Left forelimb (tissue), 1 donor: ENCODE results near the gene ECE1.
A peak's percentile ranks its signal among the peaks of the same experiment; 100 is the strongest.

ENCODE experiments used
- DNase-seq: peaks from one replicate; pipeline ENCODE4 v3.0.0-alpha.2; 2018; ENCODE audit warnings: low spot score

Gene ECE1

DNA sequence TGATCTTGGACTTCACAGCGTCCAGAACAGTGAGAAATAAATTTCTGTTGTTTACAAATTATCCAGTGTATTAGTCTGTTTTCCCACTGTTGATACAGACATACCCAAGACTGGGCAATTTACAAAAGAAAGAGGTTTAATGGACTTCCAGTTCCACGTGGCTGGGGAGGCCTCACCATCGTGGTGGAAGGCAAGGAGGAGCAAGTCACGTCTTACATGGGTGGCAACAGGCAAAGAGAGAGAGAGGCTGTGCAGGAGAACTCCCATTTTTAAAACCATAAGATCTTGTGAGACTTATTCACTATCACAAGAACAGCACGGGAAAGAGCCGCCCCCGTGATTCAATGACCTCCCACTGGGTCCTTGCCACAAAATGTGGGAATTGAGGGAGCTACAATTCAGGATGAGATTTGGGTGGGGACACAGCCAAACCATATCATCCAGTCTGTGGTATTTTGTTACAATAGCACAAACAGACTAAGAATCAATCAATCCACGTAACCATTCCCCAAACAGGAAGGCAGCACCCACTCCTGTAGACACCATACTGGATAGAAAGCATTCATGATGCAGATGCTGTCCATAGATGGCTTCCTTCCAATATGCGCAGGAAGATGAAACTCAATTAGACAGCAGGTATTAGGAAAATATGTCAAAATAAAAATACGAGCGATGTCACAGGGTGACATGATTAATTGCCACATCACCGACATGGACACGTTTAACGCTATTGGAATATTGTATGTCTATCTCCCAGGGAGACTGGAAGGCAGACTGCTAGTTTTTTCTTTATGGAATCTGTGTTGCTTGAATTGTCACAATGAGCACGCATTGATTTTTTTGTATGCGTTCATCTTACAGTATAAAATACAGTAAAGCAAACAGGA, 22.8 kb downstream of the ECE1 start:
- no peak for DNase-seq

DNA sequence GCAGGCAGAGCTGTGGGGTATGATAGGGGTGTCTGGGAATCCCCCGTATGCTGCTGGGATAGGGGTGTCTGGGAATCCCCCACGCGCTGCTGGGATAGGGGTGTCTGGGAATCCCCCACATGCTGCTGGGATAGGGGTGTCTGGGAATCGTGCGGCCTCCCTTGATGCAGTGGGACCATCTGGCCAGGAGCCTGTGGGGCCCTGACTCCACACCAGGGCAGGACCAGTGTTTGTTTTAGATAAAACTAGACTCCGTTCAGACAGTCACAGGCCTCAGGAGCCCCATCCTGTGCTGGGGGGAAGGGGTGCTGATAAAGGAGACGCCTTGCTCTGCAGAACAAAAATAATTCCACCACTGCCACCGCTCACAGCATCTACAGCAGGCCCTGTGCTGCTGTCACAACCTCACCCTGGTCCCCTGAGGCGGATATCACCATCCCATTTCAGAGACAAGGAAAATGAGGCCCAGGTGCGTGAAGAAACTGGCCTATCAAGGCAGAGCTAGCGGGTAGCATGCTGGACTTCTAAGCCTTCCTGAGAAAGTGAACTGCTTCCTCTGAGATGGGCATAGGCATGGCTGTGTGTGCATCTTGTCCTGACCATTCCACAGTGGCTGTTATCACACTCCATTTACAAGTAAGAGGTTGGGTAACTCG, 24.0 kb downstream of the ECE1 start:
- no peak for DNase-seq

- no peak for DNase-seq
These were observed 24.6 kb downstream of the ECE1 start for GRCh38 chr1:21265644-21266043.

DNA sequence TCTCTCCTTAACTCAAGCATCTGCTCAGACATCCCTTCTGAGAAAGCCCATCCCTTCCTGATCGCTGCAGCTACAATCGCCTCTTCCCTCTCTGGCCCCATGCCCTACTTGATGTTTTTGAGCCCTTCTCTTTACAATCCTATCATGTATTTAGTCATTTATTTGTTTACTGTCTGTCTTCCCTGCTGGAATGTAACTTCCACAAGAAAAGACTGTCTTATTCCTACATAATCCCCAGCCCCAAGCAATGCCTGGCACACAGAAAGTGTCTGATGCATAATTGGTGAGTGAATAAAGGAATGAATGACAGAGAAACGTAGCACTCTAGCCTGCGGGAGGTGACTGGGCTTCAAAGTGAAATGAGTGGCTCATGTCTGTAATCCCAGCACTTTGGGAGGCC, 25.4 kb downstream of the ECE1 start:
- DNase-seq = no peak

- no peak for DNase-seq
These were observed 26.5 kb downstream of the ECE1 start for GRCh38 chr1:21263653-21264225.

GRCh38 chr1:21263052-21263429, 27.2 kb downstream of the ECE1 start:
- DNase-seq = no peak

- no peak for DNase-seq
These were observed 27.8 kb downstream of the ECE1 start for GRCh38 chr1:21262293-21263051.

GRCh38 chr1:21261551-21262292, 28.5 kb downstream of the ECE1 start:
- DNase-seq = no peak

DNA sequence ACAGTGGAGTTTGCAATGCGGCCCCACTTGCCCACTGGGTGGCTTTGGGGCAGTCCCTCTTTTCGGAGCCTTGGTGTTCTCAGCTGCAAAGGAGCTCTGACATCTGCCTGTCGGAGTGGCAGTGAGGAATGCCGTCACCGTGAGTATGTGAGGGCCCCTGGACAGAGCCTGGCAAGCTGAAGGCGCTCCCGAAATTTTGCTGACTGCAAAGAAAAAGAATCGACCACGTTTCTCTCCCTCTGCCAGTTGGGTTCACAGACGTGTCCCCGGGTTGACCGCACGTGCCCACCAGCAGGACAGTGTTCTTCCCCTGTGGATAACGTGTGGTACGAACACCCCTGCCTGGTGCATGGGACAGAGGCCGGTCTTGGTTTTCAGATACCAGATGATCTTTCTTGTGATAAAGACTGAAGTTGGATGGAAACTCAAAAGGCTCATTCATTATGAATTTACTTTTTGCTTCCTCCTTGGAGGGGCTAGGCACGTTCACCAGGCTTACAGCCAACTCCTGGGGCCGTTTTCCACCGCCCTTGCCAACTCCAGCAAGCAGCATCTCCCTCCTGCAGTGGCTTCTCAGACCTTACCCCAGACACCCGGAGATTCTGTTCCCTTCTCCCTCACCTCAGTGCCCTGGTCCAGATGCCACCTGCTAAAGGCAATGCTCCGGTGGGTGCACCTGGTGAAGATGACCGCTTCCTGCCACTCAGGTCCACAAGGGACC, 29.7 kb downstream of the ECE1 start:
- DNase-seq = no peak

- no peak for DNase-seq
These were observed 30.8 kb downstream of the ECE1 start for GRCh38 chr1:21259316-21260076.

GRCh38 chr1:21258331-21259134, 31.7 kb downstream of the ECE1 start:
- DNase-seq = no peak

GRCh38 chr1:21257431-21258135, 32.7 kb downstream of the ECE1 start:
- DNase-seq = no peak

GRCh38 chr1:21256776-21257175, 33.5 kb downstream of the ECE1 start:
- no peak for DNase-seq

DNA sequence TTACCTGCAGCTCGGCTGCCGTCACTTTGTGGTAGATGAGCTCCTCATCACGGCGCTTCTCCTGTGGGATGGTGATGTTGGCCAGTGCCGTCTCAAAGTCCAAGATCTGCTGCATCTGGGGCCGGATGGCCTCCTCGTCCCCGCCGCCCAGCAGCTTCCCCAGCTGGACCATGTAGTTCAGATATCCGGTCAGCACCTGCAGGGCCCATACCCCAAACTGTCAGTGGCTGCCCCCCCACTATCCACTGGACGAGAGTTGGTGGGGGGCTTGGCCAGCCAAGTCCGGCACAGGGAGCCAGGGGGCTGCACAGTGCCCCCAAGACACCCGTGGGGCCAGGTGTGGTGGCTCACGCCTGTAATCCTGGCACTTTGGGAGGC, 34.3 kb downstream of the ECE1 start:
- no peak for DNase-seq

DNA sequence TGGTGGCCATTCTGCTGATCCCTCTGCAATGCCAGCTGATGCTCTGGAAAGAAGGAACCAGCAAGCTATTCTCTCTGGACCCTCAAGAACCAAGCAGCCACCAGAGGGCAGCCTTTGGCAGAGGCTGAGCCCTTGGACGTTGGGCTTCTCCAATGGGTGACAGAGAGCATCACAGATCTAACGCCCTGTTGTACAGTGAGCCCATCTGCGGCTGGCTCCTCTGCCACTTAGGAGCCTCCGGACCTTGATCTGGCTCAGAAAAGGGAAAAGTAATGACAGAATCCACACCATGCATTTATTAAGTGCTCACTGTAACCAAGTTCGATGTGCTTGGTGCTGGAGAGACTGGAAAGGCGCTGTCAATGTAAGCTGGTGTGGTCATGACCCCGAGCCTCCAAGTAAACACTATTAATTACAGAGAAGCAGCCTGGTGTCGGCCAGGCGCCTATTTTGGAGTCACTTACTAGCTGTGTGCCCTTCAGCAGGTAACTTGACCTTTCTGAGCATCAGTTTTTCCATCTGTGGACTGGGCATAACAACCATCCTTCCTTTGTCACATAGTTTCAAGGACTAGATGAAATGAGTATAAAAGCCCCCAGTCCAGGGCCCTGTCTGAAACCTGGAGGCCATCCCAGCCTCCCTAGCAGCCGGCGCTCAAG, 34.9 kb downstream of the ECE1 start:
- peak; percentile 88 for DNase-seq

- peak; percentile 84 for DNase-seq
These were observed 35.8 kb downstream of the ECE1 start for GRCh38 chr1:21254335-21254951.

GRCh38 chr1:21251773-21252471, 38.3 kb downstream of the ECE1 start:
- no peak for DNase-seq
